WTC11 (cell line): ENCODE data around the gene LSM3. TPM values are rescaled to one million over a fixed set of nuclear protein-coding genes. Genes with fewer than 3 reads are reported as not detected.

Source experiments
- ATAC-seq: fragments of 200-7000 bp; cut with Tn5 transposase; 2 replicates; pipeline ENCODE4 v1.10.0; 2021; ENCODE audit warnings: mild to moderate bottlenecking, moderate library complexity
- CTCF ChIA-PET: fragments of 300-600 bp; sonication (Branson Sonifier 250); formaldehyde crosslinking; loops from one replicate; lab custom pipeline; 2021; ENCODE audit warnings: antibody characterized with exemption; lab: Charles Lee
- POLR2A ChIA-PET: fragments of 350-600 bp; sonication (Branson Sonifier 250); formaldehyde crosslinking; loops from one replicate; lab custom pipeline; 2021; ENCODE audit warnings: antibody characterized with exemption; lab: Charles Lee
- DNase-seq: peaks from one replicate; pipeline ENCODE4 v3.0.0; 2021; ENCODE audit warnings: low spot score
- H3K27ac Mint-ChIP-seq: 2 replicates; pipeline ENCODE4 v1.8.0; 2021; ENCODE audit warnings: mixed read lengths
- H3K27me3 Mint-ChIP-seq: 2 replicates; pipeline ENCODE4 v1.8.0; 2021; ENCODE audit warnings: low read depth, mild to moderate bottlenecking, moderate library complexity, mixed read lengths
- H3K36me3 Mint-ChIP-seq: 2 replicates; pipeline ENCODE4 v1.8.0; 2021; ENCODE audit warnings: mixed read lengths
- H3K4me1 Mint-ChIP-seq: 2 replicates; pipeline ENCODE4 v1.8.0; 2022; ENCODE audit warnings: mixed read lengths
- H3K4me3 Mint-ChIP-seq: 2 replicates; pipeline ENCODE4 v1.8.0; 2021; ENCODE audit warnings: mild to moderate bottlenecking, moderate library complexity, mixed read lengths
- H3K9me3 Mint-ChIP-seq: 2 replicates; pipeline ENCODE4 v1.8.0; 2021; ENCODE audit warnings: mixed read lengths
- ARID4B ChIP-seq: sonication (generic); formaldehyde crosslinking; IDR thresholded peaks from 2 replicates; pipeline ENCODE4 v1.8.0; 2023; ENCODE audit warnings: missing genetic modification reagents, mild to moderate bottlenecking, borderline replicate concordance
- CDX4 ChIP-seq: fragments of 250-450 bp; sonication (Bioruptor Pico); IDR thresholded peaks from 2 replicates; pipeline ENCODE4 v1.9.0; 2021; ENCODE audit warnings: moderate library complexity, mild to moderate bottlenecking, inconsistent platforms, borderline replicate concordance
- CREM ChIP-seq: sonication (generic); formaldehyde crosslinking; IDR thresholded peaks from 2 replicates; pipeline ENCODE4 v1.8.1; 2022; ENCODE audit warnings: mild to moderate bottlenecking, missing genetic modification reagents, moderate library complexity
- ERG ChIP-seq: fragments of 250-450 bp; sonication (Bioruptor Pico); IDR thresholded peaks from 2 replicates; pipeline ENCODE4 v1.8.0; 2021; ENCODE audit warnings: mild to moderate bottlenecking
- HMGA2 ChIP-seq: fragments of 250-450 bp; sonication (Bioruptor Pico); IDR thresholded peaks from 2 replicates; pipeline ENCODE4 v1.4.0; 2021; ENCODE audit warnings: mild to moderate bottlenecking, moderate library complexity
- JAZF1 ChIP-seq: fragments of 250-450 bp; sonication (Bioruptor Pico); IDR thresholded peaks from 2 replicates; pipeline ENCODE4 v1.9.0; 2021; ENCODE audit warnings: moderate library complexity, mild to moderate bottlenecking, inconsistent platforms
- MLX ChIP-seq: sonication (generic); formaldehyde crosslinking; IDR thresholded peaks from 2 replicates; pipeline ENCODE4 v1.8.1; 2023; ENCODE audit warnings: mild to moderate bottlenecking, missing genetic modification reagents, moderate library complexity
- MXD4 ChIP-seq: fragments of 250-450 bp; sonication (Bioruptor Pico); IDR thresholded peaks from 2 replicates; pipeline ENCODE4 v1.8.0; 2021; ENCODE audit warnings: mild to moderate bottlenecking, moderate library complexity, borderline replicate concordance
- NR3C1 ChIP-seq: sonication (generic); formaldehyde crosslinking; conservative IDR thresholded peaks from 2 replicates; pipeline ENCODE4 v1.8.1; 2023; ENCODE audit warnings: low read depth, mild to moderate bottlenecking, missing genetic modification reagents
- USF2 ChIP-seq: sonication (generic); formaldehyde crosslinking; IDR thresholded peaks from 2 replicates; pipeline ENCODE4 v1.8.1; 2023; ENCODE audit warnings: mild to moderate bottlenecking, missing genetic modification reagents, moderate library complexity
- ZBTB43 ChIP-seq: sonication (generic); formaldehyde crosslinking; IDR thresholded peaks from 2 replicates; pipeline ENCODE4 v1.8.1; 2023; ENCODE audit warnings: mild to moderate bottlenecking, missing genetic modification reagents
- ZNF219 ChIP-seq: sonication (generic); formaldehyde crosslinking; IDR thresholded peaks from 2 replicates; pipeline ENCODE4 v1.8.0; 2023; ENCODE audit warnings: missing genetic modification reagents, mild to moderate bottlenecking, borderline replicate concordance
- ZNF423 ChIP-seq: fragments of 250-450 bp; sonication (Bioruptor Pico); IDR thresholded peaks from 2 replicates; pipeline ENCODE4 v2.1.2; 2022; ENCODE audit warnings: mild to moderate bottlenecking, moderate library complexity
- ZNF512 ChIP-seq: sonication (generic); formaldehyde crosslinking; IDR thresholded peaks from 2 replicates; pipeline ENCODE4 v1.8.1; 2022; ENCODE audit warnings: missing genetic modification reagents, borderline replicate concordance
- ZNF671 ChIP-seq: fragments of 250-450 bp; sonication (Bioruptor Pico); IDR thresholded peaks from 2 replicates; pipeline ENCODE4 v1.8.0; 2021; ENCODE audit warnings: mild to moderate bottlenecking
- total RNA-seq: library from RNA; stranded (reverse); gene quantifications from 3 replicates; pipeline ENCODE4 v1.2.3, GENCODE V29; 2021

The LSM3 gene
- total RNA-seq, 1 experiment from 2014 or later: 21.4 TPM

- TF ChIP-seq ZNF219 (CRISPR knock-in tag): no peak
- TF ChIP-seq ZBTB43 (CRISPR knock-in tag): no peak
- no peak for TF ChIP-seq MXD4
- no peak for TF ChIP-seq ARID4B (CRISPR knock-in tag)
- TF ChIP-seq USF2 (CRISPR knock-in tag): no peak
- no peak for TF ChIP-seq MLX (CRISPR knock-in tag)
- no peak for TF ChIP-seq CDX4 (CRISPR knock-in tag)
- no peak for TF ChIP-seq ZNF423 (CRISPR knock-in tag)
- TF ChIP-seq HMGA2 (CRISPR knock-in tag): no peak
- TF ChIP-seq ZNF671 (CRISPR knock-in tag): no peak
- TF ChIP-seq ZNF512 (CRISPR knock-in tag): no peak
- no peak for TF ChIP-seq NR3C1 (CRISPR knock-in tag)
- TF ChIP-seq CREM (CRISPR knock-in tag): no peak
- TF ChIP-seq ERG (CRISPR knock-in tag): no peak
- no peak for TF ChIP-seq JAZF1 (CRISPR knock-in tag)
- ATAC-seq: no peak
- Mint-ChIP-seq H3K36me3 (peaks cover 19% of the 10 kb centered on the region), H3K4me3 (no peak overlapping the region), H3K9me3 (no peaks in the 10 kb centered on the region), H3K27ac (peak overlapping the region; percentile 59), H3K4me1 (peaks cover 31% of the 10 kb centered on the region), H3K27me3 (no peaks in the 10 kb centered on the region)
- DNase-seq: no peak
- ChIA-PET CTCF (interaction anchor here (0.8 to 3.5 kb wide), 5 partner anchors 9 to 250 kb away, joined by 3 to 24 read pairs (median 4); partner anchors contain the start of genes CHCHD4, LSM3, TMEM43 and XPC), POLR2A (interaction anchor here (1.2 to 1.4 kb wide), 2 partner anchors 21 to 250 kb away, joined by 3 read pairs; partner anchors contain the start of genes CHCHD4 and TMEM43)
Observed at GRCh38 chr3:14146381-14147065, 32.1 kb upstream of the LSM3 start.
